DMS79 treated with DMSO at 0.1 percent for 48 hours (cell line): ENCODE measurements around the gene TCTN2.

Experiments used
- DNase-seq: peaks from one replicate; lab custom pipeline; 2025; lab: John Stamatoyannopoulos, UW

The TCTN2 gene

GRCh38 chr12:123686636-123687190 lies 15.8 kb downstream of the TCTN2 start:
- no peak for DNase-seq

- DNase-seq, result no peak
Measured at GRCh38 chr12:123690191-123690840, 19.4 kb downstream of the TCTN2 start.

GRCh38 chr12:123696207-123696606 lies 25.3 kb downstream of the TCTN2 start:
- no peak for DNase-seq

- DNase-seq, result no peak
Measured at GRCh38 chr12:123696646-123697045, 25.7 kb downstream of the TCTN2 start.

- DNase-seq, result peak; percentile 6
Measured at GRCh38 chr12:123705935-123706334, 35.0 kb downstream of the TCTN2 start.

DNA sequence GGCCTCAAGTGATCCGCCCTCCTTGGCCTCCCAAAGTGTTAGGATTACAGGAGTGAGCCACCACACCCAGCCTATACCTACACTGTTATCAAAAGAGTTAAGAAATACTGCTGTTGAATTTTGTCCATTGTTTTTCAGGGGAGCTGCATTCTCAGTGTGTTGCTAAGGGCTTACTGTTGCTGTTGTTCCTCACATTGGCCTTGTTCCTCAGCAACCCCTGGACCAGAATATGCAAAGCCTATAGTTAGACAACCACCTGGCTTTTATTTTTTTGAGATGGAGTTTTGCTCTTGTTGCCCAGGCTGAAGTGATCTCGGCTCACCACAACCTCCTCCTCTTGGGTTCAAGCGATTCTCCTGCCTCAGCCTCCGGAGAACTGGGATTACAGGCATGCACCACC lies 36.6 kb downstream of the TCTN2 start:
- DNase-seq, result no peak

DNA sequence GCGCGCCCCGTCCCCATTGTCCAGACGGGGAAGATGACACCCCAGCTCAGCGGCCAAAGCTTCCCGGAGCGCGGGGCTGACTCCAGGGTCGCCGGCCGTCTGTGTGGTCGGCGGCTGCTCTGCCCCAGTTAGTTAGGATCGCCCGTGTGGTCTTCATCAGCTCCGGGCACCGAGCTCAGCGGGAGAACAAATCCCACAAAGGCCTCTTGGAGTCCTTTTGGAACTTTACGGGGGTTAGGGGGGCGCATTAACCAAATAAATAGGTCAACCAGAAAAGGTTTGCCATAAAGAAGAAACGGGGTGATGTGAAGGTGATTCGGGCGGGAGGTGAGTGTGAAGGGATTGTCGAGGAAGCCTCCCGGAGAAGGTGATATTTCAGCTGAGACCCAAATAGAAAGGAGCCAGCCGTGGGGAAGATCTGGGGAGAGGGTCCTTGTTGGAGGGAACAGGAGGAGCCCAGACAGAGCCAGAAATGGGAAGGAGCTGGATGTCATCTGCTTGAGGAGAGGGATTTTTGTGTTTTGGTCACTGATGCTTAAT lies 41.9 kb downstream of the TCTN2 start:
- peak; percentile 25 for DNase-seq

GRCh38 chr12:123713398-123713797 lies 42.5 kb downstream of the TCTN2 start:
- no peak for DNase-seq

- no peak for DNase-seq
Measured at GRCh38 chr12:123713823-123714585, 43.1 kb downstream of the TCTN2 start.

DNA sequence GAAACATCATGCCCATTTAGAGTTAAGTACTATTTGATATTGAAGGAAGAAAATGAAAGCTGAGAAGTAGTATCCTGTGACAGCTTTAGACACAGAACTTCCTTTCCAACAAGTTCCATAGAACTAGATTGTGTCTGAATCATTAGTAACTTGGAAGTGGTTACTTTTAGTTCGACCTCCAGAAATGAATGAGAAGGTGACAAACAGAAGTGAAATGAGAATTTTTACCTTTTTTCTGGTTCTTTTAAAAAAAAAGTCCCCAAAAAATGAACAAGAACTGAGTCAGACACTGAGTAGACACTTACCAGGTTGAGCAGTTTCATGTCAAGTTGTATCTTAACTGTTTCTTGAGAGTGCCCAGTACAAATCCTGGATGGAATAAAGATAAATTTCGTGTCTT lies 44.3 kb downstream of the TCTN2 start:
- DNase-seq, result no peak

- DNase-seq, result no peak
Measured at GRCh38 chr12:123717350-123717749, 46.4 kb downstream of the TCTN2 start.

- no peak for DNase-seq
Measured at GRCh38 chr12:123720141-123720814, 49.4 kb downstream of the TCTN2 start.

DNA sequence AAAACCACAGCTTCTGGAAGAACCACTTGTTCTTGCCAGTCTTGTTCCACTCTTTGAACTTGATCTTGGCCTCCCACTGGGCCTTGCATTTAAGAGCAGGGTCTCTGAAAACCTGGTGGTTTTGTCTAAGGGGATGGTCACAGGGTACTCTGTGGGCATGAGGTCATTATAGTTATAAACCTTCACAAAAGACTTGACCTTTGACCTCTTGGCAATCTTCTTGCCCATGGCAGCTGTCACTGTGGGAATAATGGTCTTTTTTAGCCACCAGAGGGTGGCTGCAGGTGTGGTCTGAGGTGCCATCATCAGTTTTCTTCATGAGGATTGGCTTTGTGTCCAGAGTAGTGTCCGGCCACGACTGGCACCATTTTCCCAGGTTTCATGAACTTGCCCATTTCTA lies 50.3 kb downstream of the TCTN2 start:
- no peak for DNase-seq

- DNase-seq, result no peak
Measured at GRCh38 chr12:123723011-123723410, 52.1 kb downstream of the TCTN2 start.

DNA sequence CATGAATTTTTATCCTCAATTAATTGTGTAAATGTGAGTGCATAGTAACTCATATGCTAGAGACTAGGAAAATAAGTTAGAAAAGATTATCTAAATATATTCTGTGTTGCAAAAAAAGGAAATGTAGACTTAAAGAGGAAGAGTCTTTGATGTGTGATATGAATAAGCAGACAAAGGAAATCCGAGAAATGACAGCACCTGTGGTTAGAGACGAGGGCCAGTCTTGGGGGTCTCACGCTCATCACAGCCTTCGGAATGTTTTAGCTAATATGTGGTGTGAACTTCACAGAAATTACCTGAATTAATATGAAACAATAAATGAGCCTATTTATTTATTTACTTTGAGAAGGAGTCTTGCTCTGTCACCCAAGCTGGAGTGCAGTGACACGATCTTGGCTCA lies 52.9 kb downstream of the TCTN2 start:
- no peak for DNase-seq

DNA sequence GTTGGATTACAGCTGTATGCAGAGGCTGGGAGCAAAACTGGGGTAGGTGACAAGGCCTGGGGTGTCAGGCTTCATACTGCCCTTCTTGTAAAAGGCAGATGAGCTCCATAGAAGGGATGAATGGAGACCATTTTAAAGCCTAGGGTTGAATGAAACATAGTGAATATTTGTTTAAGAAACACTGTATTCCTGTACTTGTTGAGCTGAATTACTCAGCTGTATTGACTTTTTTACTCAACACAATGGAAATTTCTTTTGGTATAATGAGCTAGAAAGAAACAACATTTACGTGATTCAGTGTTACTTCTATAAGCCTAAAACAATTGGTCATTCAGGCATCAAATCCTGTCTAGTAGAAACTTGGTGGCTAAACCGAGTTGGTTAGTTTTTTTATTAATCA lies 55.3 kb downstream of the TCTN2 start:
- DNase-seq, result no peak

GRCh38 chr12:123726962-123727361 lies 56.0 kb downstream of the TCTN2 start:
- DNase-seq, result no peak

DNA sequence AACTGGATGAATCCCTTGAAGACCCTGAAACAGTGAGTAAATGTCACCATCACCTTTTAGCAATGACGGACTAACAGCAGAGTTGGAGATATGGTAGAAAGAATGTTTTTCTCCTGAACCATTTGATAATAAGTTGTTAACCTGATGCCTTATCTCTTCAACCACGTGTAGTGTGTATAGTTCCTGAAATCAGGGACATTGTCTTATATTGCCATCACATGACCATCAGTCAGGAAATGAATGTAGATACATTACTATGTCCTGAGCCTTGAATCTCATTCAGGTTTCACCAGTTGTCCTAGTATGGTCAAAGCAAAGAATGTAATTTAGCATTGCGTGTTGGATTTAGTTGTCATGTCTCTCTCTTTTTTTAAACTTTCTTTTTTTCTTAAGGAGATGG lies 57.0 kb downstream of the TCTN2 start:
- no peak for DNase-seq

DNA sequence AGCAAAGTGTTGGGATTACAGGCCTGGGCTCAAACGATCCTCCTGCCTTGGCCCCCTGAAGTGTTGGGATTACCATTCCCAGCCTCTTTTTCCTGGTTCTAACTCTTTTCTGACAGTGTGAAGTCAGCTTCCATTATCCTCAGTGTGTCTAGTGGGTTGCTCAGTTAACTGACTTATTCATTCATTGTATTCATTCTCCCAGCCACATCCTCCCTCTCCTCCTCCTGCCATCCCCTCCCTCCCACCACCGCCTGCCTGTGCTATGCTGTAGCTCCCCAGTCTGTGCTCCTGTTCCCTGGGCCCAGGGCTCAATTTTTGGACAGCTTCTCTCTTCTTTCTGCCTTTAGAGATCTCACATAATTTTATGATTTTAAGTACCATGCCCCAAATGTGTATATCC lies 60.7 kb downstream of the TCTN2 start:
- no peak for DNase-seq

DNA sequence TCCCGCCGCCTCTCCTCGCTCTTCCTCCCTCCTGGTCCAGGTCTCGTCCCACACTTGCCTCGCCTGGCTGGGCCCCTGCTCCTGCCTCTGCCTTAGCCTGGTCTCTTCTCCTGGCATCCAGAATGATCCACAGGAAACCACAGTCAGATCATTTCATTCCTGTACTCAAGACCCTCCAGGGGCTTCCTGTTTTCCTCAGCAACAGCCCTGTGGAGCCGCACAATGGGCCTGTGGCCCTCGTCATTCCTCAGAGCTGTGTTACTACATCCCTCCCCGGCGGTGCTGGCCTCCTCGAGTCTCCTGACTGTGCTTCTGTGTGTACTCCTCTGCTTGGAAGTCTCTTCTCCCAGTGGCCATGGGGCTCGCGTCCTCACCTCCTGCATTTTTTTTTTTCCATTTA lies 61.3 kb downstream of the TCTN2 start:
- DNase-seq, result no peak

DNA sequence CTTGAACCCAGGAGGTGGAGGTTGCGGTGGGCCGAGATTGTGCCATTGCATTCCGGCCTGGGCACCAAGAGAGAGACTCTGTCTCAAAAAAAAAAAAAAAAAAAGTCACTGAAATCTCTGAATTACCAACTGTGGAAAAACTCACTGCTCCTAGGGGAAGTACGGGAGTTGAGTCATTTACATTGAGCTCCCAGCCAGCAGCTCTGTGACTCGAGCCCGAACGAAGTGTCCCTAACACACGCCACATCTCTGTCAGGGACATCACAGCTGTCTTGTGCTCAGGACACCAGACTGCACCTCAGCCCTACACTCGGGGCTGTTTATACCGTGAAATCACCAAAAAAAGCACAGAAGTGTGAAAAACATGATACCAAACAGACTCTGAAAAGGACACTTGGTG lies 62.3 kb downstream of the TCTN2 start:
- no peak for DNase-seq

GRCh38 chr12:123734268-123734667 lies 63.4 kb downstream of the TCTN2 start:
- DNase-seq, result no peak
